ENCODE measurements around the gene INSM1.

INSM1 gene

GRCh38 chr20:20411402-20411801 lies 43.5 kb downstream of the INSM1 start:
- H2AK5ac ChIP-seq (ENCODE audit: low read length) = no peak overlapping the region
- no peaks in the 10 kb centered on the region for H3K79me1 ChIP-seq (ENCODE audit: low read length)
- H3K36me3 ChIP-seq (ENCODE audit: control insufficient read depth in 1 of 2, insufficient read depth in 2 of 2, low read length in 2 of 2) = no peaks in the 10 kb centered on the region
- H4K91ac ChIP-seq (ENCODE audit: low read depth, low read length) = no peak overlapping the region
- no peak overlapping the region for H3K18ac ChIP-seq (ENCODE audit: low read length)
- H4K12ac ChIP-seq (ENCODE audit: low read depth, low read length) = no peak overlapping the region
- no peak overlapping the region for H3K14ac ChIP-seq (ENCODE audit: low read length)
- H3K4me2 ChIP-seq (ENCODE audit: low read length) = no peak overlapping the region
- H2AFZ ChIP-seq (ENCODE audit: insufficient read depth, low read length, poor library complexity) = no peak overlapping the region
- no CpG with 5 or more reads among the region's 12 CpGs for WGBS (ENCODE audit: extremely low coverage, insufficient coverage, insufficient read length)
- H3K9ac ChIP-seq (ENCODE audit: low read length) = no peak overlapping the region
- no peaks in the 10 kb centered on the region for H3K79me2 ChIP-seq (ENCODE audit: control insufficient read depth, insufficient read depth, low read length, poor library complexity)
- H3K9me3 ChIP-seq (ENCODE audit: insufficient read depth, low read depth, low read length) = no peaks in the 10 kb centered on the region
- H4K8ac ChIP-seq (ENCODE audit: low read depth, low read length) = no peak overlapping the region
- H3K27me3 ChIP-seq (ENCODE audit: insufficient read depth, low read length) = no peaks in the 10 kb centered on the region
- H3K23ac ChIP-seq (ENCODE audit: low read length) = no peak overlapping the region
- no peak overlapping the region for H3K4ac ChIP-seq (ENCODE audit: low read depth, low read length)
- no peak overlapping the region for H2BK5ac ChIP-seq (ENCODE audit: low read depth, low read length, poor library complexity)
- H2BK12ac ChIP-seq (ENCODE audit: low read length) = no peak overlapping the region
- no peak overlapping the region for H3K27ac ChIP-seq (ENCODE audit: low read depth, low read length)
- H3K4me3 ChIP-seq (ENCODE audit: low read depth, low read length) = no peak overlapping the region
- no peak overlapping the region for H2BK120ac ChIP-seq (ENCODE audit: insufficient read depth, low read length, poor library complexity)
- DNase-seq = no peak
- no peaks in the 10 kb centered on the region for H3K4me1 ChIP-seq (ENCODE audit: control insufficient read depth in 1 of 2, insufficient read depth in 2 of 2, low read length in 2 of 2)

- Histone ChIP-seq H4K8ac (ENCODE audit: low read depth, low read length) (no peak overlapping the region), H2AFZ (ENCODE audit: insufficient read depth, low read length, poor library complexity) (no peak overlapping the region), H3K4me1 (ENCODE audit: control insufficient read depth in 1 of 2, insufficient read depth in 2 of 2, low read length in 2 of 2) (no peaks in the 10 kb centered on the region), H4K12ac (ENCODE audit: low read depth, low read length) (no peak overlapping the region), H3K14ac (ENCODE audit: low read length) (no peak overlapping the region), H3K4me3 (ENCODE audit: low read depth, low read length) (no peak overlapping the region), H3K79me1 (ENCODE audit: low read length) (no peaks in the 10 kb centered on the region), H3K36me3 (ENCODE audit: control insufficient read depth in 1 of 2, insufficient read depth in 2 of 2, low read length in 2 of 2) (no peaks in the 10 kb centered on the region), H2BK120ac (ENCODE audit: insufficient read depth, low read length, poor library complexity) (no peak overlapping the region), H3K4me2 (ENCODE audit: low read length) (no peak overlapping the region), H2BK5ac (ENCODE audit: low read depth, low read length, poor library complexity) (no peak overlapping the region), H3K4ac (ENCODE audit: low read depth, low read length) (no peak overlapping the region), H3K18ac (ENCODE audit: low read length) (no peak overlapping the region), H3K23ac (ENCODE audit: low read length) (no peak overlapping the region), H2BK12ac (ENCODE audit: low read length) (no peak overlapping the region), H2AK5ac (ENCODE audit: low read length) (no peak overlapping the region), H3K27me3 (ENCODE audit: insufficient read depth, low read length) (no peaks in the 10 kb centered on the region), H3K27ac (ENCODE audit: low read depth, low read length) (no peak overlapping the region), H3K9me3 (ENCODE audit: insufficient read depth, low read depth, low read length) (no peaks in the 10 kb centered on the region), H4K91ac (ENCODE audit: low read depth, low read length) (no peak overlapping the region), H3K79me2 (ENCODE audit: control insufficient read depth, insufficient read depth, low read length, poor library complexity) (no peaks in the 10 kb centered on the region), H3K9ac (ENCODE audit: low read length) (no peak overlapping the region)
- no CpG with 5 or more reads among the region's 17 CpGs for WGBS (ENCODE audit: extremely low coverage, insufficient coverage, insufficient read length)
- no peak for DNase-seq
Observed at GRCh38 chr20:20411836-20412235, 43.9 kb downstream of the INSM1 start.

DNA sequence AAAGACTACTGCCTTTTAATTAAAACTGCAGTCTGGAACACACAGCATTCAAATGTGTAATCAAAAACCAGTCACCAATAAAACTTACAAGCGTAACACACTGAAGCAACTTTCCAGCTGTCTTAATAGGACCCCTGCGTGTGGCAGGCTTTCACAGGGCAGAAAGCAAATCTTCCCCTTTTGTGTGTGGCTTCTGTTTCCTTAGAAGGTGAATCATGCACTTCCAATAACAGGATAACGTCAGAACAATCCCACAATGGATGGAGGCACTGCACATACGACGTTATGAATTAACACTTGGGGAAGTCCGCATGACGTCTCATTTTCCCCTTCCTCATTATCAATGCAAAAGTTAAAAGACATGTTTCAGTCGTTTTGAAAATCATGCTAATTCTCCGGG lies 44.8 kb downstream of the INSM1 start:
- Histone ChIP-seq H3K14ac (ENCODE audit: low read length) (no peak overlapping the region), H4K91ac (ENCODE audit: low read depth, low read length) (no peak overlapping the region), H3K9me3 (ENCODE audit: insufficient read depth, low read depth, low read length) (no peaks in the 10 kb centered on the region), H3K27me3 (ENCODE audit: insufficient read depth, low read length) (no peaks in the 10 kb centered on the region), H2AFZ (ENCODE audit: insufficient read depth, low read length, poor library complexity) (no peak overlapping the region), H3K79me1 (ENCODE audit: low read length) (no peaks in the 10 kb centered on the region), H2BK12ac (ENCODE audit: low read length) (no peak overlapping the region), H3K36me3 (ENCODE audit: control insufficient read depth in 1 of 2, insufficient read depth in 2 of 2, low read length in 2 of 2) (no peaks in the 10 kb centered on the region), H3K79me2 (ENCODE audit: control insufficient read depth, insufficient read depth, low read length, poor library complexity) (no peaks in the 10 kb centered on the region), H3K18ac (ENCODE audit: low read length) (no peak overlapping the region), H3K4me2 (ENCODE audit: low read length) (no peak overlapping the region), H3K4me1 (ENCODE audit: control insufficient read depth in 1 of 2, insufficient read depth in 2 of 2, low read length in 2 of 2) (no peaks in the 10 kb centered on the region), H2BK5ac (ENCODE audit: low read depth, low read length, poor library complexity) (no peak overlapping the region), H2BK120ac (ENCODE audit: insufficient read depth, low read length, poor library complexity) (no peak overlapping the region), H3K4me3 (ENCODE audit: low read depth, low read length) (no peak overlapping the region), H4K8ac (ENCODE audit: low read depth, low read length) (no peak overlapping the region), H2AK5ac (ENCODE audit: low read length) (no peak overlapping the region), H3K9ac (ENCODE audit: low read length) (no peak overlapping the region), H4K12ac (ENCODE audit: low read depth, low read length) (no peak overlapping the region), H3K27ac (ENCODE audit: low read depth, low read length) (no peak overlapping the region), H3K4ac (ENCODE audit: low read depth, low read length) (no peak overlapping the region), H3K23ac (ENCODE audit: low read length) (no peak overlapping the region)
- no peak for DNase-seq
- WGBS (ENCODE audit: extremely low coverage, insufficient coverage, insufficient read length) = no CpG with 5 or more reads among the region's 9 CpGs

GRCh38 chr20:20413810-20414281 lies 45.9 kb downstream of the INSM1 start:
- no peaks in the 10 kb centered on the region for H3K27me3 ChIP-seq (ENCODE audit: insufficient read depth, low read length)
- H3K79me1 ChIP-seq (ENCODE audit: low read length) = no peaks in the 10 kb centered on the region
- H3K14ac ChIP-seq (ENCODE audit: low read length) = no peak overlapping the region
- H3K9ac ChIP-seq (ENCODE audit: low read length) = no peak overlapping the region
- no peak overlapping the region for H3K18ac ChIP-seq (ENCODE audit: low read length)
- H3K9me3 ChIP-seq (ENCODE audit: insufficient read depth, low read depth, low read length) = no peaks in the 10 kb centered on the region
- H3K27ac ChIP-seq (ENCODE audit: low read depth, low read length) = no peak overlapping the region
- no peak overlapping the region for H2BK120ac ChIP-seq (ENCODE audit: insufficient read depth, low read length, poor library complexity)
- H3K4me2 ChIP-seq (ENCODE audit: low read length) = no peak overlapping the region
- no peak overlapping the region for H2BK5ac ChIP-seq (ENCODE audit: low read depth, low read length, poor library complexity)
- H2BK12ac ChIP-seq (ENCODE audit: low read length) = no peak overlapping the region
- H3K79me2 ChIP-seq (ENCODE audit: control insufficient read depth, insufficient read depth, low read length, poor library complexity) = no peaks in the 10 kb centered on the region
- H3K36me3 ChIP-seq (ENCODE audit: control insufficient read depth in 1 of 2, insufficient read depth in 2 of 2, low read length in 2 of 2) = no peaks in the 10 kb centered on the region
- no peaks in the 10 kb centered on the region for H3K4me1 ChIP-seq (ENCODE audit: control insufficient read depth in 1 of 2, insufficient read depth in 2 of 2, low read length in 2 of 2)
- no peak overlapping the region for H4K12ac ChIP-seq (ENCODE audit: low read depth, low read length)
- WGBS (ENCODE audit: extremely low coverage, insufficient coverage, insufficient read length) = no CpG with 5 or more reads among the region's 21 CpGs
- H3K23ac ChIP-seq (ENCODE audit: low read length) = no peak overlapping the region
- no peak overlapping the region for H2AFZ ChIP-seq (ENCODE audit: insufficient read depth, low read length, poor library complexity)
- H4K8ac ChIP-seq (ENCODE audit: low read depth, low read length) = no peak overlapping the region
- no peak overlapping the region for H3K4me3 ChIP-seq (ENCODE audit: low read depth, low read length)
- H2AK5ac ChIP-seq (ENCODE audit: low read length) = no peak overlapping the region
- H4K91ac ChIP-seq (ENCODE audit: low read depth, low read length) = no peak overlapping the region
- H3K4ac ChIP-seq (ENCODE audit: low read depth, low read length) = no peak overlapping the region
- no peak for DNase-seq
